Measurements from ENCODE around the gene TMEM221.

The TMEM221 gene

DNA sequence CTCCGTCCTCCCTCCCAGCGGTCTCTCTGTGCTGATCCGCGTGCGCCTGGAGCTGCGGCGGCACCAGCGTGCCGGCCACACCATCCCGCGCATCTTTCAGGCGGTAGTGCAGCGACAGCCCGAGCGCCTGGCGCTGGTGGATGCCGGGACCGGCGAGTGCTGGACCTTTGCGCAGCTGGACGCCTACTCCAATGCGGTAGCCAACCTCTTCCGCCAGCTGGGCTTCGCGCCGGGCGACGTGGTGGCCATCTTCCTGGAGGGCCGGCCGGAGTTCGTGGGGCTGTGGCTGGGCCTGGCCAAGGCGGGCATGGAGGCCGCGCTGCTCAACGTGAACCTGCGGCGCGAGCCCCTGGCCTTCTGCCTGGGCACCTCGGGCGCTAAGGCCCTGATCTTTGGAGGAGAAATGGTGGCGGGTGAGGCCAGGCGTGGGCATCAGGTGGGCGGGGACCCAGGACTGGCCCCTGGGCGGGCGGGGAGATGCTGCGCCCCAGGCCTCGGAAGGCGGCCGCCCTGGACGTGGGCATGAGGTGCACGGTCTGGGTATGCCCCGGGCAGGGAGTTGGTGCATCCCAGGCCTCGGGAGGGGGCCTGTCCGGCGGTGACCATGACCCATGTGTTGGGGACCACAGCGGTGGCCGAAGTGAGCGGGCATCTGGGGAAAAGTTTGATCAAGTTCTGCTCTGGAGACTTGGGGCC lies 38.2 kb upstream of the TMEM221 start:
- DNase-seq = no peak
- no peak for ATAC-seq (ENCODE audit: insufficient read depth, low read depth)
- Histone ChIP-seq H3K4me2 (ENCODE audit: insufficient read depth, low read length) (no peak overlapping the region), H3K4me3 (ENCODE audit: low read depth in 1 of 2, low read length in 2 of 2) (no peak overlapping the region), H3K4me1 (ENCODE audit: insufficient read depth, low read length) (no peaks in the 10 kb centered on the region), H3K27me3 (ENCODE audit: insufficient read depth, low read length, poor library complexity) (no peaks in the 10 kb centered on the region), H2AFZ (ENCODE audit: low read depth, low read length) (no peak overlapping the region), H4K20me1 (ENCODE audit: insufficient read depth, low read length) (peaks cover 4% of the 10 kb centered on the region; the same call in 1 of the 2 replicates), H3K9me3 (ENCODE audit: insufficient read depth, low read length, severe bottlenecking) (no peaks in the 10 kb centered on the region), H3K79me2 (ENCODE audit: insufficient read depth, low read length) (no peaks in the 10 kb centered on the region), H3K36me3 (ENCODE audit: insufficient read depth, low read length) (peaks cover 4% of the 10 kb centered on the region; the same call in 1 of the 2 replicates), H3K9ac (ENCODE audit: low read depth, low read length) (no peak overlapping the region), H3K27ac (ENCODE audit: low read length) (no peak overlapping the region)
- TF ChIP-seq, protein P1, sequence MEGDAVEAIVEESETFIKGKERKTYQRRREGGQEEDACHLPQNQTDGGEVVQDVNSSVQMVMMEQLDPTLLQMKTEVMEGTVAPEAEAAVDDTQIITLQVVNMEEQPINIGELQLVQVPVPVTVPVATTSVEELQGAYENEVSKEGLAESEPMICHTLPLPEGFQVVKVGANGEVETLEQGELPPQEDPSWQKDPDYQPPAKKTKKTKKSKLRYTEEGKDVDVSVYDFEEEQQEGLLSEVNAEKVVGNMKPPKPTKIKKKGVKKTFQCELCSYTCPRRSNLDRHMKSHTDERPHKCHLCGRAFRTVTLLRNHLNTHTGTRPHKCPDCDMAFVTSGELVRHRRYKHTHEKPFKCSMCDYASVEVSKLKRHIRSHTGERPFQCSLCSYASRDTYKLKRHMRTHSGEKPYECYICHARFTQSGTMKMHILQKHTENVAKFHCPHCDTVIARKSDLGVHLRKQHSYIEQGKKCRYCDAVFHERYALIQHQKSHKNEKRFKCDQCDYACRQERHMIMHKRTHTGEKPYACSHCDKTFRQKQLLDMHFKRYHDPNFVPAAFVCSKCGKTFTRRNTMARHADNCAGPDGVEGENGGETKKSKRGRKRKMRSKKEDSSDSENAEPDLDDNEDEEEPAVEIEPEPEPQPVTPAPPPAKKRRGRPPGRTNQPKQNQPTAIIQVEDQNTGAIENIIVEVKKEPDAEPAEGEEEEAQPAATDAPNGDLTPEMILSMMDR (IDR thresholded peaks at IDR 0.05; ENCODE audit: borderline replicate concordance, extremely low read depth, low read length, poor library complexity, severe bottlenecking) = no peak
- TF ChIP-seq EZH2 (IDR thresholded peaks at IDR 0.05; ENCODE audit: borderline replicate concordance, low read depth, low read length, severe bottlenecking) = no peak

DNA sequence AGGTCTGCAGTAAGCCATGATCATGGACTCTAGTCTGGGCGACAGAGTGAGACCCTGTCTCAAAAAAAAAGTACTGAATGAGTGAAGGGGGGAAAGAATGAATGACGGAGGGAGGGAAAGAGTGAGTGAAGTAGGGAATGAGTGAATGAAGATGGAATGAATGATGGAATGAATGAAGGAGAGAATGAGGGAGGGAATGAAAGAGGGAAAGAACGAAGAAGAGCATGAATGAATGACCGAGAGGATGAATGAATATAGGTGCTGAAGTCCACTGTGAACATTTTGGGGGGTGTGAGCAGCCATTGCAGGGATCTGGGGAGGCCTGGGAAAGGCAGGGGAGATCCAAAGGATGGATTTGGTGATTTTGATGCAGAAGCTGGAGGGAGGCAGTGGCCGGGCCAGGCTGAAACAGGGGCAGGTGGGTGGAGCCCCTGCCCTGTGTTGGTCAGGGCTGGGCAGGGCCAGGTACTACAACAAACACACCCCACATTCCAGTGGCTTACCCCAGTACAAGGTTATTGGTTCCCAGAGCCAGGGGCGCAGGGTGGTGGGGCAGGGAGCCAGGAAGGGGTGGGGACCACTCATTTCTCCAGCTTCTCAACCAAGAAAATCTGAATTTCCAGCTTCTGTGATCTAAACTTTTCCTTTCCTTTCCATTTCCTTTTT lies 36.2 kb upstream of the TMEM221 start:
- H3K27ac ChIP-seq (ENCODE audit: low read length) = no peak overlapping the region
- H3K27me3 ChIP-seq (ENCODE audit: insufficient read depth, low read length, poor library complexity) = no peaks in the 10 kb centered on the region
- peaks cover 4% of the 10 kb centered on the region; the same call in 1 of the 2 replicates for H3K36me3 ChIP-seq (ENCODE audit: insufficient read depth, low read length)
- no peak overlapping the region for H3K4me3 ChIP-seq (ENCODE audit: low read depth in 1 of 2, low read length in 2 of 2)
- no peaks in the 10 kb centered on the region for H3K9me3 ChIP-seq (ENCODE audit: insufficient read depth, low read length, severe bottlenecking)
- H3K4me2 ChIP-seq (ENCODE audit: insufficient read depth, low read length) = no peak overlapping the region
- H3K79me2 ChIP-seq (ENCODE audit: insufficient read depth, low read length) = no peaks in the 10 kb centered on the region
- DNase-seq (no peak), ATAC-seq (ENCODE audit: insufficient read depth, low read depth) (no peak)
- TF ChIP-seq, protein P1 (IDR thresholded peaks at IDR 0.05; ENCODE audit: borderline replicate concordance, extremely low read depth, low read length, poor library complexity, severe bottlenecking) = no peak
- TF ChIP-seq EZH2 (IDR thresholded peaks at IDR 0.05; ENCODE audit: borderline replicate concordance, low read depth, low read length, severe bottlenecking) = no peak
- H2AFZ ChIP-seq (ENCODE audit: low read depth, low read length) = no peak overlapping the region
- peaks cover 4% of the 10 kb centered on the region; the same call in 1 of the 2 replicates for H4K20me1 ChIP-seq (ENCODE audit: insufficient read depth, low read length)
- no peaks in the 10 kb centered on the region for H3K4me1 ChIP-seq (ENCODE audit: insufficient read depth, low read length)
- no peak overlapping the region for H3K9ac ChIP-seq (ENCODE audit: low read depth, low read length)

DNA sequence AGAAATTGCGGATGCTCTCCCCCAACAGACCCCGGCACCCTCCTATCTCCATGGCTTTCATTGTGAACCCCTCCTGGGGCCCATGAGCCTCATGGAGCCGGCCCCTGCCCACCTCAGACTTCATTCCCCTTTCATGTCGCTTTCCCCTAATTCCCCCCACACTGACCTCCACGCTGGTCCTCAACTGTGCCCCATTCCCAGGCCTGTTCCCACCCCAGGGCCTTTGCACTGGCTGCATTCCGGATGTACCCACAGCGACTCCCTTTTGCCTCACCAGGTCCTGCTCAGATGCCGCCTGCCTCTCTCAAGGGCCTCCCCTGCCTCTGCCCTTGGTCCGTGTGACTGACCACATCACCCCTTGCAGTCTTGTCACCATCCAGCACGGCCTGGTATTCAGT lies 35.1 kb upstream of the TMEM221 start:
- ATAC-seq (ENCODE audit: insufficient read depth, low read depth) (no peak), DNase-seq (no peak)
- Histone ChIP-seq H3K36me3 (ENCODE audit: insufficient read depth, low read length) (0 out of 2 replicates have a peak, but pooled peaks cover 2% of the 10 kb centered on the region), H3K27ac (ENCODE audit: low read length) (no peak overlapping the region), H3K27me3 (ENCODE audit: insufficient read depth, low read length, poor library complexity) (no peaks in the 10 kb centered on the region), H3K4me3 (ENCODE audit: low read depth in 1 of 2, low read length in 2 of 2) (no peak overlapping the region), H2AFZ (ENCODE audit: low read depth, low read length) (no peak overlapping the region), H3K79me2 (ENCODE audit: insufficient read depth, low read length) (no peaks in the 10 kb centered on the region), H4K20me1 (ENCODE audit: insufficient read depth, low read length) (no peaks in the 10 kb centered on the region), H3K4me1 (ENCODE audit: insufficient read depth, low read length) (no peaks in the 10 kb centered on the region), H3K9ac (ENCODE audit: low read depth, low read length) (no peak overlapping the region), H3K9me3 (ENCODE audit: insufficient read depth, low read length, severe bottlenecking) (no peaks in the 10 kb centered on the region), H3K4me2 (ENCODE audit: insufficient read depth, low read length) (no peak overlapping the region)
- TF ChIP-seq, protein P1 (IDR thresholded peaks at IDR 0.05; ENCODE audit: borderline replicate concordance, extremely low read depth, low read length, poor library complexity, severe bottlenecking) = no peak
- TF ChIP-seq EZH2 (IDR thresholded peaks at IDR 0.05; ENCODE audit: borderline replicate concordance, low read depth, low read length, severe bottlenecking) = no peak

Data from DND-41 (cell line).